ENCODE data around the gene RPS6KA5. TPM values are rescaled to one million over a fixed set of nuclear protein-coding genes. Genes with fewer than 3 reads are reported as not detected.

The RPS6KA5 gene
- total RNA-seq, 1 experiment from 2014 or later: 2.6 TPM

DNA sequence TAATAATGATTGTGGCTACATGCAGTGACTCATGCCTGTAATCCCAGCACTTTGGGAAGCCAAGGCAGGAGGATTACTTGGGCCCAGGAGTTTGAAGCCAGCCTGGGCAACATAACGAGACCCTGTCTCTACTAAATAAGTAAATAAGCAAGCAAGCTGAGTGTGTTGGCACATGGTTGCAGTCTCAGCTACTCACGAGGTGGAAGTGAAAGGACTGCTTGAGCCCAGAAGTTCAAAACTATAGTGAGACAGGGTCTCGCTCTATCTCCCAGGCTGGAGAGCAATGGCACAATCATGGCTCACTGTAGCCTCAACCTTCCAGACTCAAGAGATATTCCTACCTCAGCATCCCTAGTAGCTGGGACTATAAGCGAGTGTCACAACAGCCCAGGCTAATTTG is 64.7 kb downstream of the RPS6KA5 start:
- DNase-seq (ENCODE audit: low read depth, low spot score): no peak
- CTCF ChIA-PET: no interaction called here

DNA sequence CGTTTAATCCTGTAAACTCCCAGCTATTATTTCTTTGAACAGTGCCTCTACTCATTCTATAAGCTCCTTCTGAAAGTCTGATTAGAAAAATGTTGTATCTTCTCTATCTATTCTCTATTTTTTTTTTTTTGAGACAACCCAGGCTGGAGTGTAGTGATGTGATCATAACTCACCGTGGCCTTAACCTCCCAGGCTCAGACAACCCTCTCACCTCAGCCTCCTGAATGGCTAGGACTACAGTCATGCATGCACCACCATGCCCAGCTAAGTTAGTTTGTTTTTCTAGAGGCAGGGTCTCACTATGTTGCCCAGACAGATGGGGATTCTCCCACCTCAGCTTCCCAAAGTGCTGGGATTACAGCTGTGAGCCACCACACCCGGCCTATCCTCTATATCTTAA is 66.6 kb downstream of the RPS6KA5 start:
- ATAC-seq: no peak
- intact Hi-C loops (cut with micrococcal nuclease; ENCODE audit: unreplicated experiment): no loop called here
- in situ Hi-C loops (cut with HindIII; ENCODE audit: low pct_unique_long_range_greater_than_20kb, low sequenced_read_pairs): no loop called here
- ChIA-PET POLR2A (no interaction called here), CTCF (no interaction called here)
- H3K27ac ChIP-seq (ENCODE audit: low read length): no peak overlapping the region
- H3K9me3 ChIP-seq (ENCODE audit: control insufficient read depth, insufficient read depth, low read depth, low read length): no peaks in the 10 kb centered on the region
- no peak for DNase-seq (ENCODE audit: low read depth, low spot score)
- TF ChIP-seq POLR2AphosphoS5 (IDR thresholded peaks at IDR 0.05; ENCODE audit: low read depth, low read length) (no peak), SIN3A (IDR thresholded peaks at IDR 0.05; ENCODE audit: borderline replicate concordance, insufficient read depth, low read depth, low read length) (no peak), TCF7L2 (IDR thresholded peaks at IDR 0.05; ENCODE audit: low read depth, low read length) (no peak)
- TF ChIP-seq, protein P1, sequence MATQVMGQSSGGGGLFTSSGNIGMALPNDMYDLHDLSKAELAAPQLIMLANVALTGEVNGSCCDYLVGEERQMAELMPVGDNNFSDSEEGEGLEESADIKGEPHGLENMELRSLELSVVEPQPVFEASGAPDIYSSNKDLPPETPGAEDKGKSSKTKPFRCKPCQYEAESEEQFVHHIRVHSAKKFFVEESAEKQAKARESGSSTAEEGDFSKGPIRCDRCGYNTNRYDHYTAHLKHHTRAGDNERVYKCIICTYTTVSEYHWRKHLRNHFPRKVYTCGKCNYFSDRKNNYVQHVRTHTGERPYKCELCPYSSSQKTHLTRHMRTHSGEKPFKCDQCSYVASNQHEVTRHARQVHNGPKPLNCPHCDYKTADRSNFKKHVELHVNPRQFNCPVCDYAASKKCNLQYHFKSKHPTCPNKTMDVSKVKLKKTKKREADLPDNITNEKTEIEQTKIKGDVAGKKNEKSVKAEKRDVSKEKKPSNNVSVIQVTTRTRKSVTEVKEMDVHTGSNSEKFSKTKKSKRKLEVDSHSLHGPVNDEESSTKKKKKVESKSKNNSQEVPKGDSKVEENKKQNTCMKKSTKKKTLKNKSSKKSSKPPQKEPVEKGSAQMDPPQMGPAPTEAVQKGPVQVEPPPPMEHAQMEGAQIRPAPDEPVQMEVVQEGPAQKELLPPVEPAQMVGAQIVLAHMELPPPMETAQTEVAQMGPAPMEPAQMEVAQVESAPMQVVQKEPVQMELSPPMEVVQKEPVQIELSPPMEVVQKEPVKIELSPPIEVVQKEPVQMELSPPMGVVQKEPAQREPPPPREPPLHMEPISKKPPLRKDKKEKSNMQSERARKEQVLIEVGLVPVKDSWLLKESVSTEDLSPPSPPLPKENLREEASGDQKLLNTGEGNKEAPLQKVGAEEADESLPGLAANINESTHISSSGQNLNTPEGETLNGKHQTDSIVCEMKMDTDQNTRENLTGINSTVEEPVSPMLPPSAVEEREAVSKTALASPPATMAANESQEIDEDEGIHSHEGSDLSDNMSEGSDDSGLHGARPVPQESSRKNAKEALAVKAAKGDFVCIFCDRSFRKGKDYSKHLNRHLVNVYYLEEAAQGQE (IDR thresholded peaks at IDR 0.05; ENCODE audit: insufficient read depth in 1 of 2, low read depth in 2 of 2, low read length in 1 of 2): no peak
- TF ChIP-seq, protein P2, sequence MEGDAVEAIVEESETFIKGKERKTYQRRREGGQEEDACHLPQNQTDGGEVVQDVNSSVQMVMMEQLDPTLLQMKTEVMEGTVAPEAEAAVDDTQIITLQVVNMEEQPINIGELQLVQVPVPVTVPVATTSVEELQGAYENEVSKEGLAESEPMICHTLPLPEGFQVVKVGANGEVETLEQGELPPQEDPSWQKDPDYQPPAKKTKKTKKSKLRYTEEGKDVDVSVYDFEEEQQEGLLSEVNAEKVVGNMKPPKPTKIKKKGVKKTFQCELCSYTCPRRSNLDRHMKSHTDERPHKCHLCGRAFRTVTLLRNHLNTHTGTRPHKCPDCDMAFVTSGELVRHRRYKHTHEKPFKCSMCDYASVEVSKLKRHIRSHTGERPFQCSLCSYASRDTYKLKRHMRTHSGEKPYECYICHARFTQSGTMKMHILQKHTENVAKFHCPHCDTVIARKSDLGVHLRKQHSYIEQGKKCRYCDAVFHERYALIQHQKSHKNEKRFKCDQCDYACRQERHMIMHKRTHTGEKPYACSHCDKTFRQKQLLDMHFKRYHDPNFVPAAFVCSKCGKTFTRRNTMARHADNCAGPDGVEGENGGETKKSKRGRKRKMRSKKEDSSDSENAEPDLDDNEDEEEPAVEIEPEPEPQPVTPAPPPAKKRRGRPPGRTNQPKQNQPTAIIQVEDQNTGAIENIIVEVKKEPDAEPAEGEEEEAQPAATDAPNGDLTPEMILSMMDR (IDR thresholded peaks at IDR 0.05): no peak
- BruUV-seq (replicated peaks): no TSS peak
- peaks cover 6% of the 10 kb centered on the region; the same call in 1 of the 2 replicates for H3K4me1 ChIP-seq (ENCODE audit: control insufficient read depth, insufficient read depth, low read length)
- H3K27me3 ChIP-seq (ENCODE audit: control insufficient read depth, insufficient read depth, low read length): no peaks in the 10 kb centered on the region
- H3K4me3 ChIP-seq (ENCODE audit: low read depth in 2 of 2, low read length in 2 of 2): no peak overlapping the region
- no peaks in the 10 kb centered on the region for H3K36me3 ChIP-seq (ENCODE audit: control insufficient read depth, insufficient read depth, low read length)

More for the DNA sequence above, 64.7 kb downstream of the RPS6KA5 start:
- intact Hi-C loops (cut with micrococcal nuclease; ENCODE audit: unreplicated experiment): no loop called here
- H3K4me3 ChIP-seq (ENCODE audit: low read depth in 2 of 2, low read length in 2 of 2): no peak overlapping the region
- H3K27me3 ChIP-seq (ENCODE audit: control insufficient read depth, insufficient read depth, low read length): no peaks in the 10 kb centered on the region
- H3K27ac ChIP-seq (ENCODE audit: low read length): no peak overlapping the region
- ATAC-seq: no peak
- TF ChIP-seq SIN3A (IDR thresholded peaks at IDR 0.05; ENCODE audit: borderline replicate concordance, insufficient read depth, low read depth, low read length) (no peak), POLR2AphosphoS5 (IDR thresholded peaks at IDR 0.05; ENCODE audit: low read depth, low read length) (no peak), TCF7L2 (IDR thresholded peaks at IDR 0.05; ENCODE audit: low read depth, low read length) (no peak)
- TF ChIP-seq, protein P2 (IDR thresholded peaks at IDR 0.05): no peak
- TF ChIP-seq, protein P1 (IDR thresholded peaks at IDR 0.05; ENCODE audit: insufficient read depth in 1 of 2, low read depth in 2 of 2, low read length in 1 of 2): no peak
- H3K4me1 ChIP-seq (ENCODE audit: control insufficient read depth, insufficient read depth, low read length): peaks cover 6% of the 10 kb centered on the region; the same call in 1 of the 2 replicates
- H3K9me3 ChIP-seq (ENCODE audit: control insufficient read depth, insufficient read depth, low read depth, low read length): no peaks in the 10 kb centered on the region
- no TSS peak for BruUV-seq (replicated peaks)
- in situ Hi-C loops (cut with HindIII; ENCODE audit: low pct_unique_long_range_greater_than_20kb, low sequenced_read_pairs): no loop called here
- POLR2A ChIA-PET: no interaction called here
- no peaks in the 10 kb centered on the region for H3K36me3 ChIP-seq (ENCODE audit: control insufficient read depth, insufficient read depth, low read length)
